Measurements from ENCODE around the gene ATP10B.

Gene ATP10B

DNA sequence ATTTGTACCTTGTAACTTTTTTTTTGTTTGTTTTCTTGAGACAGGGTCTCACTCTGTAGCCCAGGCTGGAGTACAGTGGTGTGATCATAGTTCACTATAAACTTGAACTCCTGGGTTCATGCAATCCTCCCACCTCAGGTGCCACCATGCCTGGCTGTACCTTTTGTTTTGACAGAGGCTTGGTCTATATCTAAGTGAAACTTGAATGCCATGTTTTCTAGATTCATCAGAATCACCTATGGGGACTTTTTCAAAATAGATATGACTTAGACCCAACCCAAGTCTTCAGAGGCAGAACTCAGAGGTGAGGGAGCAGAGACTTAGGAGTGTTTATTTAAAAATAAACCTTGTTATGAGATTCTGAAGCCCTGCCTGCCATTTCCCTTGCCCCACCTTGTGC, 301.9 kb downstream of the ATP10B start:
- DNase-seq (ENCODE audit: low read depth in 2 of 2) = no peak

- no peak for DNase-seq (ENCODE audit: low read depth in 2 of 2)
These were observed 302.9 kb downstream of the ATP10B start for GRCh38 chr5:160548949-160549645.

DNA sequence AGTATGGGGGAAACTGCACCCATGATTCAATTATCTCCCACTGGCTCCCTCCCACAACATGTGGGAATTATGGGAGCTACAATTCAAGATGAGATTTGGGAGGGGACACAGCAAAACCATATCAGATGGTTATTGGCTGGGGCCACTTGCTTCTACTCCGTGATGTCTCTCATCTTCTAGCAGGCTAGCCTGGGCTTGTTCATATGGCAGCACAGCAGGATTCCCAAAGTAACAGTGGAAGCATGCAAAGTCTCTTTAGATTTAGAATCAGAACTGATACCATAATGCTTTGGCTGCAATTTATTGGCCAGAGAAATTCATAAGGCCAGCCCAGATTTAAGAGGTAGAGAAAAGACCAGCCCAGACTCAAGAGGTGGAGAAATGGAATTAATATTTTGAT, 304.1 kb downstream of the ATP10B start:
- DNase-seq (ENCODE audit: low read depth in 2 of 2) = no peak

DNA sequence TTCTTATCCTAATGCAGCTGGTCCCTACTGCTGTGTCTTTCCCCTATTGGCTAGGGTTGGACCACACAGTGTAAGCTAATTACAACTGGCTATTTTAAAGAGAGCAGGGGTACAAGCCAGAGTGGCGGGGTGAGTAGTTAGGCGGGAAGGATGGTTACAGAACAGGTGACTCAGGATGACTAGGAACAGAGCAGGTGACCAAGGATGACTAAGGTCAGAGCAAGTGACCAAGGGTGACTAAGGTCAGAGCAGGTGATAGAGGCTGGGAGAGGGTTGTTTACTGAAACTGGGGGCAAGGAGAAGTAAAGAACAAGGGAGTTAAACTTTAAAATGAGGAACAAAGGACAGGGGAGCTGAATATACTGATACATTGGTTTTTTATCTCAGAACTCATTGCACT, 304.9 kb downstream of the ATP10B start:
- no peak for DNase-seq (ENCODE audit: low read depth in 2 of 2)

GRCh38 chr5:160545832-160546231, 306.2 kb downstream of the ATP10B start:
- DNase-seq (ENCODE audit: low read depth in 2 of 2) = no peak

GRCh38 chr5:160543395-160543794, 308.6 kb downstream of the ATP10B start:
- DNase-seq (ENCODE audit: low read depth in 2 of 2) = no peak

- DNase-seq (ENCODE audit: low read depth in 2 of 2) = no peak
These were observed 309.2 kb downstream of the ATP10B start for GRCh38 chr5:160542840-160543239.

DNA sequence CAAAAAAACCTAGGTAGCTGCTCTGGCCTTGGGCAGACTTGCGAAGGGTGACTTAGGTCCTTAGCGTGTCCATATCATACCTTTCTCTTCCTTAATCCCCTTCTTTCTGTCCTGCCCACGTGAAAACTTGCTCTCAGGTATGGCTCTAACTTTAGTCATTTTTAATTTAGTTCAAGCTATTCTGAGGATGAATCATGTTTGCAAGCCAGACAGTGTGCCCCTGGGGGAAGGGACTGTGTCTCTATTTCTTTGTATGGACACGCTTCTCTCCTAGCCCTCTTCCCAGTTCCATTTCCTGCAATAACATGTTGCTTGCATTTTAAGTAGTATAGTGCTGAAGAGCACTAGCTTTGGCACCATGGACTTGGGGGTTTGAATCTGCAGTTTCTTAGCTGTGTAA, 309.7 kb downstream of the ATP10B start:
- DNase-seq (ENCODE audit: low read depth in 2 of 2) = no peak

DNA sequence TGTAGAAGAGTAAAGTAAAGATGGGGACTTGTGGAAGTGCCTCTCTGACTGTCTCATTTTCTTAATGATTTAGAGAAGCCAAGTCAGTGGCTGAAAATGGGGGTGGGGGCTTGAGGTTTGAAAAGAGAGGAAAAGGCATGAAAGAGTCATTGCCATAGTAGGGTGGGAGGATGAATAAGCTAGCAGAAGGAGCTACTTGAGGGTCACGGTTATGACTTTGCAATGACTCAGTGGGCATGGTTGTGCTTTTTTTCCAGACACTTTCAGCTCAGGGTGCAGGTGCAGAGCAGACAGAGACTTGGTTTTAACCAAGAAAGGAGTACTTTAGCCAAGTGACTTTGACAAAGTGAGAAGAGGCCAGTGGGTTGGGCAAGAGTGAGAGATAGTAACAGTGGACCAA, 312.6 kb downstream of the ATP10B start:
- peak; percentile 44 to 45 for DNase-seq (ENCODE audit: low read depth in 2 of 2)

DNA sequence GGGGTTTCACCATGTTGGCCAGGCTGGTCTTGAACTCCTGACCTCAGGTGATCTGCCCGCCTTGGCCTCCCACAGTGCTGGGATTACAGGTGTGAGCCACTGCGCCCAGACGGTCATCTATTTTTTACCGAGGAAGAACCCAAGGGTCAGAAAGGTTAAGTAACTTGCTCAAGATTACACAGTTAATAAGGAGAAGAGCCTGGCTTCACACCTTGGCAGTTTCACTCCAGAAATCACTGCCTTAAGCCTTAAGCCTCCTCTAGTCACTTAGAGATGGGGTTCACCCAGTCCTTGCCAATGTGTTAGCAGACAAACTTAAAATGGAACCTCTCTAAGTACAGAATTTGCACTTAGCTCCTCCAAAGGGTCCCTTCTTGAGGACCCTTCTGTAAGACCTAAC, 314.1 kb downstream of the ATP10B start:
- DNase-seq (ENCODE audit: low read depth in 2 of 2) = no peak

GRCh38 chr5:160537116-160537515, 314.9 kb downstream of the ATP10B start:
- no peak for DNase-seq (ENCODE audit: low read depth in 2 of 2)

DNA sequence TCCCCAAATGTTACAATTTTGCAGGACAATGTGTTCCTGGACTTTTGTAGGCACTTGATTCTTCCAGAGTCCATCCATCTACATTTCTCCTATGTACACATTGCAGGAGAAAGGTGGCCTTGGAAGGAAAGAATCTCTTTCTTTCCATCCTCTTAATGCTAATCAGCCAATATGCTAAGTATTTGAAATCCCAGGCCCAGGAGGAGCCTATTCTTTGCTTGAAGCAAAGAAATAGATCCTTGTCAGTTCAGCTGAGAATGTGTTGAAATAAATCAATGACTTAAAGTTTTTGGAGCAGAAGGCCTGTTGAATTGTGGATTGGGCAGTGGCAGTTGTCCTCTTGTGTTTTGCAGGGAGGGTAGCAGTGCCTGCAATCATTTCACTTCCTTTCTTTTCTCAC, 317.1 kb downstream of the ATP10B start:
- no peak for DNase-seq (ENCODE audit: low read depth in 2 of 2)

- no peak for DNase-seq (ENCODE audit: low read depth in 2 of 2)
These were observed 317.9 kb downstream of the ATP10B start for GRCh38 chr5:160534125-160534524.

DNA sequence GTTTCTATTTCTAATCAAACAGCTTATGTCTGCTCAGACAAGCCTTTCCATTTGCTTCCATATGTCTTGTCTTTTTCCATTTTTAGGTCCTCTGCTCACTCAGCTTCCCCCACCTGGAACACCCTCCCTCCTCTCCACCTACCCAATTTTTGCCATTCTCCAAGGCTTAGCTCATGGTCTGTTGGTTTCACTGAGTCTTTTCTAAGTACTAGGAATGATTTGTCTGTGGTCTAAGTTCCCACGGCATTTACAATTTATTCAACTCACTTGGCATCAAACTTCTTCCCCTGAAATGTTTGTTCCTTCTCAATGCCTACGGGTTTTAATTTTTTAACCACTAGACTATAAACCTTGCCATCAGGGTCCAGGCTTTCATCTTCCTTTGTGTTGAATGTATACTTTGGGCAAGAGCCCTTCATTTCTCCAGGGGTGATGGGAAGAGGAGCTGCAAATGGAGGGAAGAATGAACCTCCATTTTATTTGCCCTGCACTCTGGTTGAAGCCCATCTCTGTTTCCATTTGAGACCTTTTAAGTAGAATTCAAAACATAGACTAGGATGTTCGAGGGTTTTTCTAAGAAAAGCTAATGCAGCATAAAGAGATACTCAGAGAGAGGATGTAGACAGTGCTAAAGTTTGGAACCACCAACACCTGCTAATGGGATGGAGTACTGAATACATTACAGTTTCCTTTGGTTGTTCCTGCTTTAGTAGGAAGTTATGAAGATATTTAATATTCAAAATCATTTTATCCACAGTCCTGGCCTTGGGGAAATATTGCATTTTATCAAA, 326.3 kb downstream of the ATP10B start:
- DNase-seq (ENCODE audit: low read depth in 2 of 2) = no peak

DNA sequence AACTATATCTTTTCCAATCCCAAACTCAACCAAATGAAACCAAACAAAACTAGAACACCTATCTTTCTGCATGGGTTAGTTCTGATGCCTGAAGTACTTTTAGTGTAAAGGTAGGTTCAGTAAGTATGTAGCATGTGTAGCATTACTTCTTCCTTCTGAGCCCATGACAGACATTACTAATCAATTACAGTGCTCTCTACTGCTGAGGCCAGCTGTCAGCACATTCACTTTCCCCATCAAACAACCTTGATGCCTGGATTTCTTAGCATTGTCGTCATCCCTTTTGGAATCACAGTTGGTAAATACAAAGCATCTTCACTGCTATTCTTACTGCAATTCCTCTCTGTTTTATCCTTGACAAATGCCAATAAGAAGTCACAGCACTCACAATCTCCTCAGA, 327.2 kb downstream of the ATP10B start:
- no peak for DNase-seq (ENCODE audit: low read depth in 2 of 2)

GRCh38 chr5:160523502-160524163, 328.4 kb downstream of the ATP10B start:
- DNase-seq (ENCODE audit: low read depth in 2 of 2) = no peak

DNA sequence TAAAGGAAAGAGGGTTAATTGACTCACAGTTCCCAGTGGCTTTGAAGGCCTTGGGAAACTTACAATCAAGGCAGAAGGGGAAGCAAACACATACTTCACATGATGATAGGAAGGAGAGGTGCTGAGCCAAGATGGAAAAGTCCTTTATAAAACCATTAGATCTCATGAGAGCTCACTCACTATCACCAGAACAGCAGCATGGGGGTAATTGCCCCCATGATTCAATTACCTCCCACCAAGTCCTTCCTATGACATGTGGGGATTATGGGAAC, 330.7 kb downstream of the ATP10B start:
- DNase-seq (ENCODE audit: low read depth in 2 of 2) = no peak

DNA sequence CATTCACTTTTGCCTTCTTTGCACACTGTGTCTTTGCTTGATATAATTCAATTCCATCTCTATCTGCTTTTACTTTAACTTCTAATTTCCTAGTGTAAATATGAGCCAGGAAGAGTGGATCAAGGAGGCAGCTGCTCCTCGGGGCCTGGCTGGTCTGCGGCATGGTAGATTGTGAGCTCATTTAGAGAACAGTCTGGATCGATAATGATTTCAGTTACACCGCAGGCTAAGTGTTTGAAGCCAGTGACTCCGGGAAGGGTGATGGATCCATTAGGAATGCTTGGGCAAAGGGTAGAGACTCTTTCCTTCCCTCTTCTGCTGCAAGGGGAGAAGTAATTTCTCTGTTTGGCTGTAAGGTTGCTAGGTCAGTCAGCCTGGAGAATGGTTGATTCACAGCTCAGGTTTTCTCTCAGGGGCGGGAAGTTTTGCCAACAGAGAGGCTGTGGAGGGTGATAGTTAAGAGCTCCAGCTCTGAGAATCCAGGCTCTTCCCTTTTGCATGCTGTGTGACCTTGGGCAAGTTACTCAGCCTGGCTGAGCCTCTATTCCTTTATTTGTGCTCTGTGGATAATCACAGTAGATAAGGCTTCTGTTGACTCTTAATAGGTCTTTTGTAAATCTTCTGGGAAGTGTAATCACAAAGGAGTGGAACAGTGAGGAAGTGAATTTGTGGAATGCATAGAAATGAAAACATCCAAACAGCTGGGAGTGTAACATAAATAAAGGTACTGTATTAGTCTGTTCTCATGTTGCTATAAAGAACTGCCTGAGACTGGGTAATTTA, 331.2 kb downstream of the ATP10B start:
- no peak for DNase-seq (ENCODE audit: low read depth in 2 of 2)

- no peak for DNase-seq (ENCODE audit: low read depth in 2 of 2)
These were observed 335.1 kb downstream of the ATP10B start for GRCh38 chr5:160516696-160517530.

DNA sequence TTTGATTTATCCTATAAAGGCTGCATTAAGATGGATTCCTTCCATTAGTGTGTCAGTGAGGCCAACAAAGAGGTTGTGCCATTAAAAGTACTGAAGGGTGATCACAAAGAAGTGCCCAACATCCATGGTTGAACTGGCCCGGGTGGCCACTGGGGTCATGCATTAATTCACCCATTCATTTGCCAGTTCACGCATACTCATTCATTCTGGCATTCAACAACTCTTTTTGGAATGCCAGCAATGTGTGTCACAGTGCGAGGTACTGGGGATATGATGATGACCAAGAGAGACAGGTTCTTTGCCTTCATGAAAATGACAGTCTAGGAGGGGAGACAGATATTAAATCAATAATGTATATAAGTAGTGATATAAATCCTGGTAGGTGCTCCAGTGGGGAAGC, 337.1 kb downstream of the ATP10B start:
- DNase-seq (ENCODE audit: low read depth in 2 of 2) = no peak

- DNase-seq (ENCODE audit: low read depth in 2 of 2) = no peak
These were observed 337.8 kb downstream of the ATP10B start for GRCh38 chr5:160514191-160514590.

Data from activated CD4-positive, alpha-beta T cell treated with anti-CD3 and anti-CD28 coated beads for 24 hours (primary cell).